H1 (cell line): ENCODE measurements around the gene UVRAG. TPM values are rescaled to one million over a fixed set of nuclear protein-coding genes. Genes with fewer than 3 reads are reported as not detected.

ENCODE experiments used
- CTCF ChIA-PET: fragments of 300-600 bp; sonication (Branson Sonifier 250); formaldehyde crosslinking; loops from one replicate; lab custom pipeline; 2021; ENCODE audit not compliant: partially characterized antibody; lab: Charles Lee
- POLR2A ChIA-PET: fragments of 300-600 bp; sonication (Branson Sonifier 250); formaldehyde crosslinking; loops from one replicate; lab custom pipeline; 2021; ENCODE audit warnings: inconsistent platforms; ENCODE audit not compliant: partially characterized antibody; lab: Charles Lee
- DNase-seq, 2 experiments: peaks; one replicate each; pipeline versions ENCODE4 v3.0.0 to v3.0.0-alpha.2; 2010 to 2022; ENCODE audit warnings: low spot score in 2 of 2, low read depth in 1 of 2, mixed read lengths in 1 of 2
- FAIRE-seq: peaks from 2 replicates; lab custom pipeline; 2011; peaks lifted over from hg19 to GRCh38; lab: Jason Lieb, UNC
- H2AFZ ChIP-seq: 2 replicates; pipeline ENCODE4 v1.8.1; 2012; ENCODE audit warnings: low read length, inconsistent platforms
- H2AK5ac ChIP-seq: 2 replicates; pipeline ENCODE4 v1.6.1; 2013; ENCODE audit warnings: low read depth, low read length
- H2BK120ac ChIP-seq: replicated peaks from 2 replicates; pipeline ENCODE3; 2013; ENCODE audit warnings: low read depth, low read length, inconsistent platforms
- H2BK12ac ChIP-seq: 2 replicates; pipeline ENCODE4 v1.6.1; 2013; ENCODE audit warnings: low read depth, low read length
- H2BK15ac ChIP-seq: 2 replicates; pipeline ENCODE4 v1.6.1; 2013; ENCODE audit warnings: low read length
- H2BK20ac ChIP-seq: 2 replicates; pipeline ENCODE4 v1.6.1; 2013; ENCODE audit warnings: low read length
- H2BK5ac ChIP-seq: 2 replicates; pipeline ENCODE4 v1.6.1; 2013; ENCODE audit warnings: low read depth, low read length
- H3K14ac ChIP-seq: 2 replicates; pipeline ENCODE4 v1.6.1; 2013; ENCODE audit warnings: inconsistent platforms; ENCODE audit not compliant: insufficient read length
- H3K18ac ChIP-seq: 2 replicates; pipeline ENCODE4 v1.6.1; 2013; ENCODE audit warnings: low read length; ENCODE audit errors: extremely low read depth
- H3K23ac ChIP-seq: 2 replicates; pipeline ENCODE4 v1.6.1; 2013; ENCODE audit warnings: inconsistent platforms; ENCODE audit not compliant: insufficient read length
- H3K23me2 ChIP-seq: 2 replicates; pipeline ENCODE4 v1.6.1; 2013; ENCODE audit warnings: low read depth, low read length
- H3K27ac ChIP-seq: 2 replicates; pipeline ENCODE4 v1.6.1; 2011; ENCODE audit warnings: low read depth, low read length, inconsistent platforms
- H3K27me3 ChIP-seq, 4 experiments: replicated peaks in 1 of 4; 1 replicate in 1 of 4; 2 replicates in 3 of 4; pipeline versions ENCODE4 v1.6.1 to v1.8.1; 2011 to 2013; ENCODE audit warnings: low read length in 3 of 4, mild to moderate bottlenecking in 3 of 4, inconsistent platforms in 2 of 4, mixed read lengths in 2 of 4, moderate library complexity in 1 of 4; ENCODE audit not compliant: control insufficient read depth in 3 of 4, insufficient read depth in 3 of 4; ENCODE audit errors: extremely low read depth in 1 of 4
- H3K36me3 ChIP-seq, 4 experiments: 2 replicates each; pipeline versions ENCODE4 v1.6.1 to v1.8.1; 2011 to 2013; ENCODE audit warnings: mild to moderate bottlenecking in 4 of 4, low read length in 3 of 4, moderate library complexity in 2 of 4, control low read depth in 1 of 4, inconsistent platforms in 1 of 4; ENCODE audit not compliant: insufficient read depth in 4 of 4, control insufficient read depth in 2 of 4
- H3K4ac ChIP-seq: replicated peaks from 2 replicates; pipeline ENCODE3; 2013; ENCODE audit warnings: low read length, low read depth, mixed read lengths, inconsistent platforms; ENCODE audit not compliant: insufficient read length
- H3K4me1 ChIP-seq, 4 experiments: replicated peaks in 1 of 4; 1 replicate in 1 of 4; 2 replicates in 3 of 4; pipeline versions ENCODE4 v1.6.1 to v1.8.1; 2011 to 2013; ENCODE audit warnings: low read length in 3 of 4, inconsistent platforms in 2 of 4, mixed read lengths in 1 of 4; ENCODE audit not compliant: insufficient read depth in 4 of 4, control insufficient read depth in 3 of 4
- H3K4me2 ChIP-seq, 2 experiments: 2 replicates each; pipeline versions ENCODE4 v1.6.1 to v1.8.1; 2011 to 2013; ENCODE audit warnings: low read depth in 2 of 2, low read length in 2 of 2, control low read depth in 1 of 2, inconsistent platforms in 1 of 2, mild to moderate bottlenecking in 1 of 2; ENCODE audit not compliant: insufficient read depth in 1 of 2
- H3K4me3 ChIP-seq, 4 experiments: fragments of 200-600, 300-600 bp in 1 of 4; sonication (generic), shearing (Covaris generic), sonication (Bioruptor Twin) in 1 of 4; 2 replicates each; pipeline versions ENCODE4 v1.5.1 to v1.8.1; 2011 to 2016; ENCODE audit warnings: low read length in 4 of 4, low read depth in 3 of 4, control low read depth in 2 of 4, inconsistent platforms in 2 of 4, mild to moderate bottlenecking in 2 of 4, mixed read lengths in 1 of 4, moderate library complexity in 1 of 4; ENCODE audit not compliant: insufficient read depth in 2 of 4; ENCODE audit errors: extremely low read depth in 1 of 4
- H3K56ac ChIP-seq: replicated peaks from 2 replicates; pipeline ENCODE3; 2013; ENCODE audit warnings: low read depth, mild to moderate bottlenecking, mixed read lengths, low read length, inconsistent platforms; ENCODE audit not compliant: insufficient read length
- H3K79me1 ChIP-seq: 2 replicates; pipeline ENCODE4 v1.6.1; 2013; ENCODE audit warnings: low read depth, low read length, control low read depth
- H3K79me2 ChIP-seq, 2 experiments: 2 replicates each; pipeline versions ENCODE4 v1.6.1 to v1.8.1; 2012 to 2013; ENCODE audit warnings: low read length in 2 of 2, mild to moderate bottlenecking in 2 of 2, inconsistent platforms in 1 of 2; ENCODE audit not compliant: insufficient read depth in 2 of 2, control insufficient read depth in 1 of 2
- H3K9ac ChIP-seq, 4 experiments: replicated peaks in 1 of 4; 1 replicate in 1 of 4; 2 replicates in 3 of 4; pipeline versions ENCODE4 v1.6.1 to v1.8.1; 2011 to 2013; ENCODE audit warnings: low read depth in 3 of 4, low read length in 3 of 4, control low read depth in 2 of 4, mild to moderate bottlenecking in 2 of 4, moderate library complexity in 2 of 4, inconsistent platforms in 1 of 4; ENCODE audit errors: extremely low read depth in 1 of 4
- H3K9me3 ChIP-seq, 2 experiments: 2 replicates each; pipeline versions ENCODE4 v1.6.1 to v1.8.1; 2012 to 2013; ENCODE audit warnings: mild to moderate bottlenecking in 2 of 2, moderate library complexity in 2 of 2, control low read depth in 1 of 2, inconsistent platforms in 1 of 2, low read depth in 1 of 2, low read length in 1 of 2, mixed read lengths in 1 of 2; ENCODE audit not compliant: insufficient read depth in 2 of 2
- H4K20me1 ChIP-seq, 2 experiments: replicated peaks in 1 of 2; 2 replicates each; pipeline versions ENCODE3 to v1.8.1; 2011 to 2013; ENCODE audit warnings: inconsistent platforms in 2 of 2, low read length in 2 of 2, mild to moderate bottlenecking in 1 of 2; ENCODE audit not compliant: insufficient read depth in 2 of 2, control insufficient read depth in 1 of 2
- H4K5ac ChIP-seq: 2 replicates; pipeline ENCODE4 v1.6.1; 2013; ENCODE audit warnings: low read length, low read depth, mixed read lengths, inconsistent platforms; ENCODE audit not compliant: insufficient read length
- H4K8ac ChIP-seq: 2 replicates; pipeline ENCODE4 v1.8.0; 2013; ENCODE audit warnings: mild to moderate bottlenecking, moderate library complexity, low read length, inconsistent platforms; ENCODE audit not compliant: insufficient read depth; ENCODE audit errors: extremely low read depth
- H4K91ac ChIP-seq: replicated peaks from 2 replicates; pipeline ENCODE3; 2013; ENCODE audit warnings: low read length, mixed read lengths, inconsistent platforms; ENCODE audit not compliant: insufficient read length
- ASH2L ChIP-seq: fragments of 200-600, 300-600 bp; sonication (generic); IDR thresholded peaks from one replicate; pipeline ENCODE4 v1.7.1; 2017; ENCODE audit warnings: low read length
- CBX5 ChIP-seq: fragments of 300-800, 300-1000 bp; sonication (generic); IDR thresholded peaks from 2 replicates; pipeline ENCODE4 v1.7.1; 2016; ENCODE audit warnings: antibody characterized with exemption, low read length, low read depth
- RFX5 ChIP-seq: IDR thresholded peaks from 2 replicates; pipeline ENCODE4 v1.6.1; 2011; ENCODE audit warnings: low read depth, low read length, improper control_type of control experiment, borderline replicate concordance
- WGBS, 2 experiments: shearing (Covaris generic) in 1 of 2; methylation state at CpG; one replicate each; pipeline versions ENCODE4 v1.1.6 to v1.1.7; 2013 to 2015; ENCODE audit warnings: low lambda C conversion rate in 2 of 2, mixed read lengths in 2 of 2, inconsistent platforms in 1 of 2, low coverage in 1 of 2, missing lambda C conversion rate in 1 of 2; ENCODE audit not compliant: insufficient replicate concordance in 2 of 2, insufficient coverage in 1 of 2, insufficient read length in 1 of 2; ENCODE audit errors: extremely low coverage in 1 of 2, missing lambda C conversion rate in 1 of 2; 5-methylcytosine and 5-hydroxymethylcytosine counted together
- polyA plus RNA-seq, 7 experiments: library from polyadenylated mRNA; depleted of rRNA in 3 of 7; stranded (reverse) in 5 of 7; unstranded in 2 of 7; fragments of >200 nt in 5 of 7; fragments of 200-250 nt in 2 of 7; gene quantifications; 1 replicate in 5 of 7; 2 replicates in 1 of 7; 4 replicates in 1 of 7; pipeline versions ENCODE4 v1.2.1 to v1.2.3, GENCODE V29; 2011 to 2013; ENCODE audit warnings: missing spikeins in 2 of 7, mixed read lengths in 2 of 7
- total RNA-seq: library from RNA; stranded (reverse); fragmentation: NEBNext Ultra II Directional; extraction: Animal tissue kit (Norgen Biotek cat#: 25700); gene quantifications from 2 replicates; pipeline ENCODE4 v1.2.1, GENCODE V29; 2021
- TF ChIP-seq, protein P1 (sequence below), 3 experiments: IDR thresholded peaks; 1 replicate in 2 of 3; 2 replicates in 1 of 3; pipeline versions ENCODE4 v1.5.1 to v1.6.1; 2011; ENCODE audit warnings: low read length in 3 of 3, mild to moderate bottlenecking in 3 of 3, inconsistent platforms in 2 of 3, low read depth in 1 of 3, moderate library complexity in 1 of 3; ENCODE audit not compliant: insufficient read depth in 1 of 3; ENCODE audit errors: control extremely low read depth in 1 of 3

UVRAG gene
- total and polyA plus RNA-seq, 2 of the 8 experiments (the other 6 are each of a cell fraction or from before 2014, with no cell fraction given), result 5.5 to 14.7 TPM

DNA sequence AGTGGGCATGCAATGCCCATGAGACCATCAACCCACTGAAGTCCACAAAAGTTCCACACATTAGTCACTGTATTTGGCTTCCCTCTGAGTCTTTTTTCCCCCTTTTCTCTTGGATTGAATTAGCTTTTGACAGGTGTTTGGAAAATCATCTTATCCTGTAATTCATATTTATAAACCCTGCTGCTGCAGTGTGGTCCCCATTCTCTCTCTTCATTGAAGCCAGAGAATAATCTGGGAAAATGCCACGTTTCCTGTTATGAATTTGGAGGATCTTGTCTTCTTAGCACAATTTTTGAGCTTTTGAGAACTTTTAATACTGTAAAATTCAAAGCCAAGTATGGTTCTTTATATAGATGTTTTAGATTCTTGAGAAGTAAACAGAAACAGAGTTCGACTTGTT is 84.8 kb downstream of the UVRAG start:
- Histone ChIP-seq H4K8ac (no peak overlapping the region), H3K14ac (no peak overlapping the region), H2BK20ac (no peak overlapping the region), H3K9me3 (no peaks in the 10 kb centered on the region), H3K4ac (no peak overlapping the region), H3K27ac (no peak overlapping the region), H2AK5ac (no peak overlapping the region), H2BK120ac (no peak overlapping the region), H3K79me1 (no peaks in the 10 kb centered on the region), H4K91ac (no peak overlapping the region), H4K5ac (no peak overlapping the region), H4K20me1 (peaks cover 0 to 3% of the 10 kb centered on the region in 2 experiments), H2BK5ac (no peak overlapping the region), H2AFZ (no peak overlapping the region), H3K79me2 (no peaks in the 10 kb centered on the region), H3K36me3 (no peaks in the 10 kb centered on the region), H3K27me3 (no peaks in the 10 kb centered on the region), H2BK15ac (no peak overlapping the region), H2BK12ac (no peak overlapping the region), H3K4me3 (no peak overlapping the region), H3K56ac (no peak overlapping the region), H3K18ac (no peak overlapping the region), H3K23ac (no peak overlapping the region), H3K4me2 (no peak overlapping the region), H3K9ac (no peak overlapping the region), H3K23me2 (no peaks in the 10 kb centered on the region), H3K4me1 (no peaks in the 10 kb centered on the region)
- 81% methylated on average over 2 of the region's 2 CpGs; no CpG with 5 or more reads in 1 of the 2 experiments for WGBS, 2 experiments
- TF ChIP-seq, protein P1, sequence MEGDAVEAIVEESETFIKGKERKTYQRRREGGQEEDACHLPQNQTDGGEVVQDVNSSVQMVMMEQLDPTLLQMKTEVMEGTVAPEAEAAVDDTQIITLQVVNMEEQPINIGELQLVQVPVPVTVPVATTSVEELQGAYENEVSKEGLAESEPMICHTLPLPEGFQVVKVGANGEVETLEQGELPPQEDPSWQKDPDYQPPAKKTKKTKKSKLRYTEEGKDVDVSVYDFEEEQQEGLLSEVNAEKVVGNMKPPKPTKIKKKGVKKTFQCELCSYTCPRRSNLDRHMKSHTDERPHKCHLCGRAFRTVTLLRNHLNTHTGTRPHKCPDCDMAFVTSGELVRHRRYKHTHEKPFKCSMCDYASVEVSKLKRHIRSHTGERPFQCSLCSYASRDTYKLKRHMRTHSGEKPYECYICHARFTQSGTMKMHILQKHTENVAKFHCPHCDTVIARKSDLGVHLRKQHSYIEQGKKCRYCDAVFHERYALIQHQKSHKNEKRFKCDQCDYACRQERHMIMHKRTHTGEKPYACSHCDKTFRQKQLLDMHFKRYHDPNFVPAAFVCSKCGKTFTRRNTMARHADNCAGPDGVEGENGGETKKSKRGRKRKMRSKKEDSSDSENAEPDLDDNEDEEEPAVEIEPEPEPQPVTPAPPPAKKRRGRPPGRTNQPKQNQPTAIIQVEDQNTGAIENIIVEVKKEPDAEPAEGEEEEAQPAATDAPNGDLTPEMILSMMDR (IDR thresholded peaks at IDR 0.05; ENCODE audit: control extremely low read depth in 1 of 3, insufficient read depth in 1 of 3, low read depth in 1 of 3, low read length in 3 of 3), result no peak
- TF ChIP-seq ASH2L (no peak), RFX5 (no peak), CBX5 (no peak)
- ChIA-PET CTCF (interaction anchor here (0.6 to 6.9 kb wide), 4 partner anchors 10 to 252 kb away, joined by 3 to 44 read pairs (median 3); no protein-coding TSS in a partner anchor), POLR2A (no interaction called here)
- no peak for FAIRE-seq
- DNase-seq, result no peak
